ENCODE results near the gene TMEM17.

TMEM17 gene

DNA sequence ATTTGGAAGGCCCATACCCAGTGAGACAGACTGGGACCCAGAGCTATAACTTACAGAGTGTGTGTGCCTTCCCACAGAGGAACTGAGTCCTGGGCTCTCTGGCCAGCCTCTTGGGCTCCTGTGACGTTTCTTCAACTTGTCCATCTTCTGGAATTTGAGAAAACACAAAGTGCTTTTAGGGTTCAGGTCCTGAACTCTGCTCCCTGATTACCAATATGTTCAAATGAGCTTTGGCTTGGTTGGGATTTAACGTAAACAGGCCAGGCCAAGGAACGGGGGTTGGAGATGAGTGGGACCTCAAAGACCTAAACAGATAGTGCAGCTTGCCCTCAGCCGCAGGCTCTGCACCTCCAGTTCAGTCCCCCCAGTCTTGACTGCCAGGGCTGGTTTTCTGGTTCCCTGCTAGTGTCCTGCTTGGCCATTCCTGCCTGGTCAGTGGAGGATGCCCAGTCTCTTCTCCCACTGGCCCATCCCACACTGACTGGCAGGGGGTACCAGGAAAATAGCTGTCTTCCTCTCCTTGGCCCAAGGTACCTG is 44.9 kb downstream of the TMEM17 start:
- H3K4me3 ChIP-seq (ENCODE audit: low read length), result no peak overlapping the region
- DNase-seq (ENCODE audit: low read depth), result no peak
- TF ChIP-seq CTCF (conservative IDR thresholded peaks at IDR 0.05; ENCODE audit: low read length), result no peak

- H3K4me3 ChIP-seq (ENCODE audit: low read length), result no peak overlapping the region
- DNase-seq (ENCODE audit: low read depth), result no peak
- no peak for TF ChIP-seq CTCF (conservative IDR thresholded peaks at IDR 0.05; ENCODE audit: low read length)
Observed at GRCh38 chr2:62460175-62460574, 45.8 kb downstream of the TMEM17 start.

DNA sequence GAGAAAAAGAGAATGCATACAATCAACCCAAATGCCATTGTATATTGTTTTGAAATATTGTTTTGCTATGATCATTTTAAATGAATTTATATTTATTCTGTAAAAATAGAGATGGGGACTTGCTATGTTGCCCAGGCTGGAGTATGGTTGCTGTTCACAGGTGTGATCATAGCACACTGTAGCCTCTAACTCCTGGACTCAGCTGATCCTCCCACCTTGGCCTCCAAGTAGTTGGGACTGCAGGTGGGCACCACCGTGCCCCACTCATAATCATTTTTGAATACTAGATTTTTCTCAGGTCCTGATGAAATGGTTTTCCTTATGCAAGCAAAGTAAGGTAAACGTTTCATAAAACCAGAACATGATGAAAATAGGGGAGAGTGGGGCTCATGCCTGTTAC is 46.3 kb downstream of the TMEM17 start:
- no peak for DNase-seq (ENCODE audit: low read depth)
- H3K4me3 ChIP-seq (ENCODE audit: low read length), result no peak overlapping the region
- TF ChIP-seq CTCF (conservative IDR thresholded peaks at IDR 0.05; ENCODE audit: low read length), result no peak

DNA sequence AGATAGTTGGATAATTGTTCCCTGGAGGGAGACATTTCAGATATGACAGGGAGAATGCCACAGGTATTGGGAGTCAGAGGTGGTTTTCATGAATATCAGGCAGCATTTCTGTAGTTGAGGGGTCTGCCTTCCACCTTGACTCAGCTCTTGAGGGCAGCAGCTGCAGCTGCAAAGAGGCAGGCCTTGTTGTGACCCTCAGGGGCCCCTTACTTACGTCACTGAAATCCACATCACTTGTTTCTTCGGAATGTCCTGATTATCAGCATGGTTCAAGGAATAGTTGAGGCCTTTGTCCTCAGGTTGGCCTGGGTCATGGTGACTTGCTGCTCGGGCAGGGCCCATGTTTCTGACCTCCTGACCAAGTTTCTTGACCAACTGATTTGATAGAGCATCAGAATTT is 46.9 kb downstream of the TMEM17 start:
- DNase-seq (ENCODE audit: low read depth), result no peak
- no peak for TF ChIP-seq CTCF (conservative IDR thresholded peaks at IDR 0.05; ENCODE audit: low read length)

GRCh38 chr2:62458671-62459081 is 47.3 kb downstream of the TMEM17 start:
- TF ChIP-seq CTCF (conservative IDR thresholded peaks at IDR 0.05; ENCODE audit: low read length), result no peak
- DNase-seq (ENCODE audit: low read depth), result peak; percentile 68
- no peak overlapping the region for H3K4me3 ChIP-seq (ENCODE audit: low read length)

More for the DNA sequence above, 46.9 kb downstream of the TMEM17 start:
- H3K4me3 ChIP-seq (ENCODE audit: low read length), result no peak overlapping the region

DNA sequence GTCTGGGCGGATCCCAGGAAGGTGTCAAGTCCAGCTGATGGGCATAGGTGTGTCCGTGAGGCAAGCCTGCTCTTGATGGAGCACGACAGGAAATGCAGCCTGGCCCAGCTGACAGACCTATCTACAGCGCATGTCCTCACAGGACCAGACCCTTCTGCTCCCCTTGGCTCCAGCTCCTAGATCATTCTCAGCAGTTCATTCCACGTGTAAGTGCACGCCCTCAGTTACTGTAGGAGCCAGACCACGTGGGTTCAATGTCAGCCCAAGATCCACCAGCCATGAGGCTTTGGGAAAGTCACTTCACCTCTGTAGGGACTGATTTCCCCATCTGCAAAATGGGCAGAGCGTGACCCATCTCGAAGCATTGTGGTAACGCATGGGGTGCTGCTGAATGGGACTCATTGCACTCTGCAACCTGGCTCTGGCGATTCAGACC is 47.8 kb downstream of the TMEM17 start:
- no peak overlapping the region for H3K4me3 ChIP-seq (ENCODE audit: low read length)
- TF ChIP-seq CTCF (conservative IDR thresholded peaks at IDR 0.05; ENCODE audit: low read length), result no peak
- DNase-seq (ENCODE audit: low read depth), result no peak

- no peak for TF ChIP-seq CTCF (conservative IDR thresholded peaks at IDR 0.05; ENCODE audit: low read length)
- peak overlapping the region; percentile 63 for H3K4me3 ChIP-seq (ENCODE audit: low read length)
- DNase-seq (ENCODE audit: low read depth), result no peak
Observed at GRCh38 chr2:62457556-62457955, 48.4 kb downstream of the TMEM17 start.

All from AG10803 (cell line).